Activated naive CD8-positive, alpha-beta T cell treated with anti-CD3 and anti-CD28 coated beads, Interleukin-2, amount 10 ng/mL, durations not matched to agents 7 days and 5 days (primary cell): ENCODE results near the gene ERN1. TPM values are rescaled to one million over a fixed set of nuclear protein-coding genes. Genes with fewer than 3 reads are reported as not detected.
A peak's percentile ranks its signal among the peaks of the same experiment; 100 is the strongest.

Experiments
- ATAC-seq: fragments of 150-1000 bp; cut with Tn5 transposase; one replicate; pipeline ENCODE4 v1.10.0; 2021; ENCODE audit warnings: low read depth, moderate library complexity
- POLR2A ChIA-PET: fragments of 350-600 bp; sonication (Branson Sonifier 250); formaldehyde crosslinking; loops from one replicate; lab custom pipeline; 2021; ENCODE audit warnings: antibody characterized with exemption; lab: Charles Lee
- DNase-seq: peaks from one replicate; pipeline ENCODE4 v3.0.0; 2021
- H3K27ac Mint-ChIP-seq: one replicate; pipeline ENCODE4 v1.8.0; 2022; ENCODE audit warnings: mild to moderate bottlenecking, mixed read lengths
- H3K27me3 Mint-ChIP-seq: one replicate; pipeline ENCODE4 v1.8.0; 2022; ENCODE audit warnings: mild to moderate bottlenecking, moderate library complexity, mixed read lengths
- H3K36me3 Mint-ChIP-seq: one replicate; pipeline ENCODE4 v1.8.0; 2021; ENCODE audit warnings: mild to moderate bottlenecking, mixed read lengths
- H3K4me1 Mint-ChIP-seq: one replicate; pipeline ENCODE4 v1.8.0; 2021; ENCODE audit warnings: mixed read lengths
- H3K4me3 Mint-ChIP-seq: one replicate; pipeline ENCODE4 v1.8.0; 2022; ENCODE audit warnings: mild to moderate bottlenecking, moderate library complexity, mixed read lengths
- H3K9me3 Mint-ChIP-seq: one replicate; pipeline ENCODE4 v1.8.0; 2021; ENCODE audit warnings: mixed read lengths
- total RNA-seq, 2 experiments: library from RNA; stranded (reverse); gene quantifications; one replicate each; pipeline ENCODE4 v1.2.3, GENCODE V29; 2021

ERN1 gene
- total RNA-seq, 2 experiments from 2014 or later, result 38.6 to 45.3 TPM

- POLR2A ChIA-PET, result interaction anchor here (0.9 to 2.6 kb wide), 4 partner anchors 19 to 148 kb away, joined by 3 to 15 read pairs (median 9); partner anchors contain the start of gene ICAM2
- peaks cover 16% of the 10 kb centered on the region for H3K4me1 Mint-ChIP-seq
Observed at GRCh38 chr17:63998050-63998720, 131.8 kb downstream of the ERN1 start, which contains the start of gene PRR29. Gene PRR29, plus strand, starts transcription at chr17:63998351. Its CDS starts 14 bp downstream, at chr17:63998365.

GRCh38 chr17:63997341-63998048 is 132.4 kb downstream of the ERN1 start:
- Mint-ChIP-seq H3K4me1 (peaks cover 20% of the 10 kb centered on the region), H3K27ac (no peak overlapping the region), H3K27me3 (peaks cover 22% of the 10 kb centered on the region), H3K4me3 (peak overlapping the region; percentile 93), H3K36me3 (peaks cover 2% of the 10 kb centered on the region), H3K9me3 (no peaks in the 10 kb centered on the region)
- POLR2A ChIA-PET, result interaction anchor here (0.9 to 2.6 kb wide), 4 partner anchors 20 to 149 kb away, joined by 3 to 15 read pairs (median 9); partner anchors contain the start of gene ICAM2
- DNase-seq, result no peak
- no peak for ATAC-seq

More at GRCh38 chr17:63998050-63998720, 131.8 kb downstream of the ERN1 start, which contains the start of gene PRR29:
- H3K27ac Mint-ChIP-seq, result peak within 1 kb of the TSS; percentile 82
- H3K27me3 Mint-ChIP-seq, result peaks cover 19% of the 10 kb centered on the region
- no peaks in the 10 kb centered on the region for H3K36me3 Mint-ChIP-seq
- H3K4me3 Mint-ChIP-seq, result peak within 1 kb of the TSS; percentile 93
- ATAC-seq (peak; percentile 74), DNase-seq (peak; percentile 87)
- H3K9me3 Mint-ChIP-seq, result no peaks in the 10 kb centered on the region

- DNase-seq, result peak; percentile 23
- H3K36me3 Mint-ChIP-seq, result peaks cover 2% of the 10 kb centered on the region
- H3K27me3 Mint-ChIP-seq, result peaks cover 26% of the 10 kb centered on the region
- POLR2A ChIA-PET, result interaction anchor here (1.0 kb wide), 1 partner anchor 29 kb away, joined by 5 read pairs; no protein-coding TSS in a partner anchor
- no peak for ATAC-seq
- H3K4me1 Mint-ChIP-seq, result peaks cover 27% of the 10 kb centered on the region
- peak overlapping the region; percentile 9 for H3K4me3 Mint-ChIP-seq
- no peak overlapping the region for H3K27ac Mint-ChIP-seq
- no peaks in the 10 kb centered on the region for H3K9me3 Mint-ChIP-seq
Observed at GRCh38 chr17:63996430-63997182, 133.3 kb downstream of the ERN1 start.

- peaks cover 28% of the 10 kb centered on the region for H3K4me1 Mint-ChIP-seq
- H3K4me3 Mint-ChIP-seq, result no peak overlapping the region
- peaks cover 2% of the 10 kb centered on the region for H3K36me3 Mint-ChIP-seq
- DNase-seq, result peak; percentile 24
- POLR2A ChIA-PET, result interaction anchor here (2.6 kb wide), 1 partner anchor 30 kb away, joined by 7 read pairs; no protein-coding TSS in a partner anchor
- H3K27me3 Mint-ChIP-seq, result peaks cover 32% of the 10 kb centered on the region
- no peak overlapping the region for H3K27ac Mint-ChIP-seq
- no peak for ATAC-seq
- no peaks in the 10 kb centered on the region for H3K9me3 Mint-ChIP-seq
Observed at GRCh38 chr17:63995626-63996025, 134.3 kb downstream of the ERN1 start.

- peaks cover 34% of the 10 kb centered on the region for H3K4me1 Mint-ChIP-seq
- H3K4me3 Mint-ChIP-seq, result no peak overlapping the region
- peak; percentile 19 for ATAC-seq
Observed at GRCh38 chr17:63993368-63993985, 136.5 kb downstream of the ERN1 start.

GRCh38 chr17:63991611-63992010 is 138.3 kb downstream of the ERN1 start:
- no peak overlapping the region for H3K4me3 Mint-ChIP-seq
- H3K4me1 Mint-ChIP-seq, result peaks cover 26% of the 10 kb centered on the region
- no peak for DNase-seq
- H3K27me3 Mint-ChIP-seq, result peaks cover 28% of the 10 kb centered on the region
- POLR2A ChIA-PET, result no interaction called here
- ATAC-seq, result no peak
- H3K9me3 Mint-ChIP-seq, result no peaks in the 10 kb centered on the region
- H3K36me3 Mint-ChIP-seq, result peaks cover 2% of the 10 kb centered on the region
- H3K27ac Mint-ChIP-seq, result no peak overlapping the region

More at GRCh38 chr17:63993368-63993985, 136.5 kb downstream of the ERN1 start:
- peak; percentile 41 for DNase-seq
- no peak overlapping the region for H3K27ac Mint-ChIP-seq
- no peaks in the 10 kb centered on the region for H3K9me3 Mint-ChIP-seq
- peaks cover 32% of the 10 kb centered on the region for H3K27me3 Mint-ChIP-seq
- POLR2A ChIA-PET, result interaction anchor here (1.5 to 2.6 kb wide), 2 partner anchors 27 to 32 kb away, joined by 7 read pairs; partner anchors contain the start of gene ICAM2
- H3K36me3 Mint-ChIP-seq, result peaks cover 2% of the 10 kb centered on the region

GRCh38 chr17:63989622-63990345 is 140.2 kb downstream of the ERN1 start:
- Mint-ChIP-seq H3K27me3 (peaks cover 18% of the 10 kb centered on the region), H3K9me3 (no peaks in the 10 kb centered on the region), H3K4me1 (peaks cover 33% of the 10 kb centered on the region), H3K36me3 (peaks cover 2% of the 10 kb centered on the region), H3K4me3 (no peak overlapping the region), H3K27ac (no peak overlapping the region)
- DNase-seq (no peak), ATAC-seq (no peak)
- POLR2A ChIA-PET, result interaction anchor here (1.1 to 1.4 kb wide), 3 partner anchors 23 to 71 kb away, joined by 3 to 8 read pairs (median 8); partner anchors contain the start of gene GH1

Other genes with a start within 250 kb of the ERN1 start
- gene GH2, start 248.2 kb downstream of the ERN1 start, total RNA-seq, result not detected
- not detected for gene CSH1, start 233.6 kb downstream of the ERN1 start, total RNA-seq
- gene CSHL1, start 218.9 kb downstream of the ERN1 start, total RNA-seq, result not detected
- not detected for gene GH1, start 211.3 kb downstream of the ERN1 start, total RNA-seq
- gene CD79B, start 197.8 kb downstream of the ERN1 start, total RNA-seq, result 10 to 100 TPM; 17.0 to 19.6 TPM
- not detected for gene SCN4A, start 157.2 kb downstream of the ERN1 start, total RNA-seq
- 1 to 10 TPM in 1 of 2 experiments, under 1 TPM in 1; 1.00 to 1.4 TPM for gene PRR29, start 131.8 kb downstream of the ERN1 start, total RNA-seq
- 10 to 100 TPM; 59.0 to 61.7 TPM for gene ICAM2, start 109.5 kb downstream of the ERN1 start, total RNA-seq
- 10 to 100 TPM; 12.0 to 12.8 TPM for gene TEX2, start 133.1 kb upstream of the ERN1 start, total RNA-seq